ENCODE results near the gene KCNK17.

DNA sequence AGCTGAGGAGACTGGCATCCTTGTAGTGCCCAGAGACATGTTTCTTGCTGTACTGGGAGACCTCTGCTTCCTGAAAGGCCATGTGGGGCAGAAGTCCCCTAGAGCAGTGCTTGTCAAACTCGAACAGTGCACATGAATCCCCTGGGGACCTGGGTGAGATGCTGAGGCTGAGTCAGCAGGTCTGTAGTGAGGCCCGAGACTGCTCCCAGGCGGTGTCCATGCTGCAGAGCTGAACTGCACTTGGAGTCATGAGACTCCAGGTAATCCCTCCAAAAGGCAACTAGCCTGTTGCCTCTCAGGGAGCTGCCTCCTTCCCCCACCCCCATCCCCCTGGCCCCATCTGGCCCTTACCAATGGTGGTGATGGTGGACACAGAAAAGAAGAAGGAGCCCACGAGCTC is 3.7 kb downstream of the KCNK17 start:
- TF ChIP-seq, protein P1, sequence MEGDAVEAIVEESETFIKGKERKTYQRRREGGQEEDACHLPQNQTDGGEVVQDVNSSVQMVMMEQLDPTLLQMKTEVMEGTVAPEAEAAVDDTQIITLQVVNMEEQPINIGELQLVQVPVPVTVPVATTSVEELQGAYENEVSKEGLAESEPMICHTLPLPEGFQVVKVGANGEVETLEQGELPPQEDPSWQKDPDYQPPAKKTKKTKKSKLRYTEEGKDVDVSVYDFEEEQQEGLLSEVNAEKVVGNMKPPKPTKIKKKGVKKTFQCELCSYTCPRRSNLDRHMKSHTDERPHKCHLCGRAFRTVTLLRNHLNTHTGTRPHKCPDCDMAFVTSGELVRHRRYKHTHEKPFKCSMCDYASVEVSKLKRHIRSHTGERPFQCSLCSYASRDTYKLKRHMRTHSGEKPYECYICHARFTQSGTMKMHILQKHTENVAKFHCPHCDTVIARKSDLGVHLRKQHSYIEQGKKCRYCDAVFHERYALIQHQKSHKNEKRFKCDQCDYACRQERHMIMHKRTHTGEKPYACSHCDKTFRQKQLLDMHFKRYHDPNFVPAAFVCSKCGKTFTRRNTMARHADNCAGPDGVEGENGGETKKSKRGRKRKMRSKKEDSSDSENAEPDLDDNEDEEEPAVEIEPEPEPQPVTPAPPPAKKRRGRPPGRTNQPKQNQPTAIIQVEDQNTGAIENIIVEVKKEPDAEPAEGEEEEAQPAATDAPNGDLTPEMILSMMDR (IDR thresholded peaks at IDR 0.05) = no peak
- TF ChIP-seq TCF7L2 (IDR thresholded peaks at IDR 0.05; ENCODE audit: low read depth, low read length) = no peak

Data from Panc1 (cell line).